ENCODE measurements around the gene HAPLN1.
"Not testable (repeated sequence)": the region's sequence is repeated elsewhere in the genome, so short reads cannot be mapped to it uniquely, and the experiment has no call there.

Gene HAPLN1

GRCh38 chr5:83720836-83721537 lies at the start of gene HAPLN1:
HAPLN1 (minus strand) TSS chr5:83720855; CDS start chr5:83673523, 47,332 bp downstream.
- DNase-seq (ENCODE audit: extremely low read depth in 1 of 2, low read depth in 1 of 2) = no peak

GRCh38 chr5:83767409-83767992 lies 46.8 kb upstream of the HAPLN1 start:
- DNase-seq (ENCODE audit: extremely low read depth in 1 of 2, low read depth in 1 of 2) = no peak

GRCh38 chr5:83764101-83764500 lies 43.4 kb upstream of the HAPLN1 start:
- no peak for DNase-seq (ENCODE audit: extremely low read depth in 1 of 2, low read depth in 1 of 2)

- DNase-seq (ENCODE audit: extremely low read depth in 1 of 2, low read depth in 1 of 2) = no peak
These were observed 39.9 kb upstream of the HAPLN1 start for GRCh38 chr5:83760579-83760978.

GRCh38 chr5:83752700-83753099 lies 32.0 kb upstream of the HAPLN1 start:
- DNase-seq (ENCODE audit: extremely low read depth in 1 of 2, low read depth in 1 of 2) = no peak

- no peak for DNase-seq (ENCODE audit: extremely low read depth in 1 of 2, low read depth in 1 of 2)
These were observed 30.5 kb upstream of the HAPLN1 start for GRCh38 chr5:83751201-83751600.

- DNase-seq (ENCODE audit: extremely low read depth in 1 of 2, low read depth in 1 of 2) = no peak
These were observed 30.1 kb upstream of the HAPLN1 start for GRCh38 chr5:83750749-83751148.

GRCh38 chr5:83745816-83746215 lies 25.2 kb upstream of the HAPLN1 start:
- DNase-seq (ENCODE audit: extremely low read depth in 1 of 2, low read depth in 1 of 2) = no peak

GRCh38 chr5:83744821-83745220 lies 24.2 kb upstream of the HAPLN1 start:
- DNase-seq (ENCODE audit: extremely low read depth in 1 of 2, low read depth in 1 of 2) = no peak

- DNase-seq (ENCODE audit: extremely low read depth in 1 of 2, low read depth in 1 of 2) = no peak
These were observed 21.4 kb upstream of the HAPLN1 start for GRCh38 chr5:83742089-83742488.

GRCh38 chr5:83741571-83741970 lies 20.9 kb upstream of the HAPLN1 start:
- DNase-seq (ENCODE audit: extremely low read depth in 1 of 2, low read depth in 1 of 2) = no peak

GRCh38 chr5:83740741-83741140 lies 20.1 kb upstream of the HAPLN1 start:
- DNase-seq (ENCODE audit: extremely low read depth in 1 of 2, low read depth in 1 of 2) = no peak

- not testable (repeated sequence) for DNase-seq (ENCODE audit: extremely low read depth in 1 of 2, low read depth in 1 of 2)
These were observed 15.5 kb upstream of the HAPLN1 start for GRCh38 chr5:83736169-83736568.

- not testable (repeated sequence) for DNase-seq (ENCODE audit: extremely low read depth in 1 of 2, low read depth in 1 of 2)
These were observed 14.4 kb upstream of the HAPLN1 start for GRCh38 chr5:83735058-83735457.

GRCh38 chr5:83731638-83732037 lies 11.0 kb upstream of the HAPLN1 start:
- no peak for DNase-seq (ENCODE audit: extremely low read depth in 1 of 2, low read depth in 1 of 2)

GRCh38 chr5:83729362-83729761 lies 8.7 kb upstream of the HAPLN1 start:
- no peak for DNase-seq (ENCODE audit: extremely low read depth in 1 of 2, low read depth in 1 of 2)

- DNase-seq (ENCODE audit: extremely low read depth in 1 of 2, low read depth in 1 of 2) = no peak
These were observed 6.3 kb upstream of the HAPLN1 start for GRCh38 chr5:83726912-83727311.

GRCh38 chr5:83724935-83725334 lies 4.3 kb upstream of the HAPLN1 start:
- no peak for DNase-seq (ENCODE audit: extremely low read depth in 1 of 2, low read depth in 1 of 2)

- DNase-seq (ENCODE audit: extremely low read depth in 1 of 2, low read depth in 1 of 2) = no peak
These were observed 3.3 kb upstream of the HAPLN1 start for GRCh38 chr5:83724001-83724400.

GRCh38 chr5:83723031-83723430 lies 2.4 kb upstream of the HAPLN1 start:
- DNase-seq (ENCODE audit: extremely low read depth in 1 of 2, low read depth in 1 of 2) = no peak

GRCh38 chr5:83721953-83722901 lies 1.6 kb upstream of the HAPLN1 start:
- no peak for DNase-seq (ENCODE audit: extremely low read depth in 1 of 2, low read depth in 1 of 2)
